Activated B cell treated with CpG ODN at 0.5 μM for 24 hours (primary cell): ENCODE results near the gene FGFRL1. TPM values are rescaled to one million over a fixed set of nuclear protein-coding genes. Genes with fewer than 3 reads are reported as not detected.

Experiments used
- ATAC-seq: fragments of 200-7000 bp; cut with Tn5 transposase; one replicate; pipeline ENCODE4 v1.10.0; 2021; ENCODE audit warnings: low read depth, mild to moderate bottlenecking, moderate library complexity
- CTCF ChIA-PET: fragments of 350-600 bp; sonication (Branson Sonifier 250); formaldehyde crosslinking; loops from one replicate; lab custom pipeline; 2021; ENCODE audit warnings: antibody characterized with exemption; lab: Charles Lee
- POLR2A ChIA-PET: fragments of 350-600 bp; sonication (Branson Sonifier 250); formaldehyde crosslinking; loops from one replicate; lab custom pipeline; 2021; ENCODE audit warnings: antibody characterized with exemption; lab: Charles Lee
- DNase-seq: peaks from one replicate; pipeline ENCODE4 v3.0.0; 2022
- H3K27ac Mint-ChIP-seq: one replicate; pipeline ENCODE4 v1.8.0; 2020; ENCODE audit warnings: mixed read lengths
- H3K27me3 Mint-ChIP-seq: one replicate; pipeline ENCODE4 v1.8.0; 2021; ENCODE audit warnings: mixed read lengths
- H3K36me3 Mint-ChIP-seq: one replicate; pipeline ENCODE4 v1.8.0; 2021; ENCODE audit warnings: low read depth, mixed read lengths
- H3K4me1 Mint-ChIP-seq: one replicate; pipeline ENCODE4 v1.8.0; 2021; ENCODE audit warnings: mixed read lengths
- H3K4me3 Mint-ChIP-seq: one replicate; pipeline ENCODE4 v1.8.0; 2020; ENCODE audit warnings: mild to moderate bottlenecking, mixed read lengths
- H3K9me3 Mint-ChIP-seq: one replicate; pipeline ENCODE4 v1.8.0; 2020; ENCODE audit warnings: mixed read lengths
- CTCF ChIP-seq: fragments of 200-600 bp; IDR thresholded peaks from one replicate; pipeline ENCODE4 v1.8.0; 2022; ENCODE audit warnings: antibody characterized with exemption, mild to moderate bottlenecking
- intact Hi-C: fragments of 100-400 bp; cut with micrococcal nuclease; formaldehyde crosslinking; loops from one replicate; pipeline ENCODE4 v1.15.1; 2024
- total RNA-seq: library from RNA; stranded (reverse); gene quantifications from 2 replicates; pipeline ENCODE4 v1.2.3, GENCODE V29; 2022

Gene FGFRL1
- total RNA-seq, 1 donor from 2014 or later = 5.6 TPM

DNA sequence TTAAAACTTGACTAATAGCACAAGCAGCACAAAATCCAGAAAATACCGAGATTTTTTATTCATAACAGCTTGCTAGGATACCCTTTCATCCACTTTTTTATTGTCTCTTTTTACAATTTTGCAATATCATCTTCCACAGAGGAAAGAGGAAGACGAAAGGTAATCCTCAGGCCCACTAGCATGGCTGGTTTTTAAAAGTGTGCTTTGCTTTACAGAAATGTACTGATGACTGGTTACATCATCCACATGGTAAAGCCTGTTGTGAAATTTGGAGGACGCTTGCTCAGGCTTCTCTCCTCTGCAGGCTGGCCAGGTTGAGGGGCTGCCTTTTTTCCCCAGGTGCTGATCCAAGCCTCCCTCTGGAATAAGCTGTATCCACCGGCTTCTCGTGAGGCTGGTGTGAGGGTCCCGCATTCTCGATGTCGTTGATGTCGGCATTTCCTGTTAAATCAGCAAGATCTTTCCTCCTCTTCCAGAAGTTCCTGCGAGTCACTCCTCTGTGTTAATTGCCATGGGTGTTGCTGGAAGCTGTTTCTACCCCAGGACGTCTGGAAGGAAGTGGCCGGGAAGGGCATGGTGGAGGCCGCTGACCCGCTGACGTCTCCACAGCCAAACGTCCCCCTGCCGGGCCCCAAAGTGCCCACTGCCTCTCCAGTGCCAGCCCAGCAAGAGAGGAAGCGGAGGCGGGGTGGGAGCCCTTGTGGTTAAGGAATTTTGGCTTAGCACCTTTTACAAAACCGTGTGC, 32.3 kb upstream of the FGFRL1 start:
- H3K9me3 Mint-ChIP-seq = no peaks in the 10 kb centered on the region
- no peak overlapping the region for H3K27ac Mint-ChIP-seq
- intact Hi-C loops = no loop called here
- H3K4me1 Mint-ChIP-seq = no peaks in the 10 kb centered on the region
- H3K36me3 Mint-ChIP-seq = no peaks in the 10 kb centered on the region
- ChIA-PET POLR2A (no interaction called here), CTCF (no interaction called here)
- DNase-seq (no peak), ATAC-seq (no peak)
- TF ChIP-seq CTCF = no peak
- H3K27me3 Mint-ChIP-seq = no peaks in the 10 kb centered on the region
- H3K4me3 Mint-ChIP-seq = no peak overlapping the region

GRCh38 chr4:982291-982690, 29.1 kb upstream of the FGFRL1 start:
- Mint-ChIP-seq H3K27me3 (no peaks in the 10 kb centered on the region), H3K4me3 (no peak overlapping the region), H3K9me3 (no peaks in the 10 kb centered on the region), H3K4me1 (peaks cover 15% of the 10 kb centered on the region), H3K27ac (no peak overlapping the region), H3K36me3 (no peaks in the 10 kb centered on the region)
- DNase-seq (no peak), ATAC-seq (no peak)
- POLR2A ChIA-PET = no interaction called here
- intact Hi-C loops = loop anchor here (10.0 kb wide), 1 partner anchor 647 kb away; the partner anchor contains the start of gene ZNF141
- no peak for TF ChIP-seq CTCF
- CTCF ChIA-PET = no interaction called here

GRCh38 chr4:982814-983213, 28.6 kb upstream of the FGFRL1 start:
- H3K9me3 Mint-ChIP-seq = no peaks in the 10 kb centered on the region
- DNase-seq (no peak), ATAC-seq (no peak)
- ChIA-PET CTCF (no interaction called here), POLR2A (no interaction called here)
- TF ChIP-seq CTCF = no peak
- H3K36me3 Mint-ChIP-seq = no peaks in the 10 kb centered on the region
- peaks cover 15% of the 10 kb centered on the region for H3K4me1 Mint-ChIP-seq
- no peak overlapping the region for H3K27ac Mint-ChIP-seq
- intact Hi-C loops = loop anchor here (10.0 kb wide), 1 partner anchor 648 kb away; the partner anchor contains the start of gene ZNF141
- no peaks in the 10 kb centered on the region for H3K27me3 Mint-ChIP-seq
- no peak overlapping the region for H3K4me3 Mint-ChIP-seq

DNA sequence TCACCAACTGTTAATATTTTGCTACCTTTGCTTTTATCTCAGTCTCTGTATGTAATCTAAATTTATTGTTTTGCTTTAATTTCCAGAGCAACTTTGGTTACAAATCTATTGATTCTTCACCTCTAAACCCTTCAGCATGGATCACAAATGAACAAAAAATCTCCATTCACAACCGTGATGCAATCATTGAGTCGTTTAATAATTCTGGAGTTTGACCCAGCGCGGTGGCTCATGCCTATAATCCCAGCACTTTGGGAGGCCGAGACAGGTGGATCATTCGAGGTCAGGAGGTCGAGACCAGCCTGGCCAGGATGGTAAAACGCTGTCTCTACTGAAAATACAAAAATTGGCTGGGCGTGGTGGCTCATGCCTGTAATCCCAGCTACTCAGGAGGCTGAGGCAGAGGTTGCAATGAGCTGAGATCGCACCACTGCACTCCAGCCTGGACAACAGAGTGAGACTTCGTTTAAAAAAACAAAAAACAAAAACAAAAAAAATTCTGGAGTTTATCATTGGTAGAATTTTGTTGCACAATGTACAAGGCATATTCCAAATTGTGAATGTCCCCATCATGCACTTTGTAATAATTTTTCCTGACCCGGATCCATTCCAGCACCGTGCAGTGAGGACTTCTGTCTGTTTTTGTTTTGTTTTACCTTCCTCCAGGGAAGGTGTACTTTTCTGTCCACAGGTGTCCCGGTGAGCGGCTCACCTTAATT, 26.9 kb upstream of the FGFRL1 start:
- no peaks in the 10 kb centered on the region for H3K9me3 Mint-ChIP-seq
- no peak for TF ChIP-seq CTCF
- no peak overlapping the region for H3K27ac Mint-ChIP-seq
- intact Hi-C loops = loop anchor here (5.0 to 10.0 kb wide), 2 partner anchors 62 to 650 kb away; partner anchors contain the start of gene ZNF141
- ChIA-PET POLR2A (interaction anchor here (0.6 kb wide), 1 partner anchor 285 kb away, joined by 9 read pairs; no protein-coding TSS in a partner anchor), CTCF (no interaction called here)
- H3K27me3 Mint-ChIP-seq = no peaks in the 10 kb centered on the region
- no peak for DNase-seq
- ATAC-seq = no peak
- H3K4me3 Mint-ChIP-seq = peak overlapping the region; percentile 59
- H3K36me3 Mint-ChIP-seq = peaks cover under 1% of the 10 kb centered on the region
- H3K4me1 Mint-ChIP-seq = peaks cover 19% of the 10 kb centered on the region
